NK-92 (cell line): ENCODE data around the gene ESYT2.

Experiments used
- DNase-seq: peaks from one replicate; lab custom pipeline; 2025; ENCODE audit not compliant: unreplicated experiment; lab: John Stamatoyannopoulos, UW

ESYT2 gene

DNA sequence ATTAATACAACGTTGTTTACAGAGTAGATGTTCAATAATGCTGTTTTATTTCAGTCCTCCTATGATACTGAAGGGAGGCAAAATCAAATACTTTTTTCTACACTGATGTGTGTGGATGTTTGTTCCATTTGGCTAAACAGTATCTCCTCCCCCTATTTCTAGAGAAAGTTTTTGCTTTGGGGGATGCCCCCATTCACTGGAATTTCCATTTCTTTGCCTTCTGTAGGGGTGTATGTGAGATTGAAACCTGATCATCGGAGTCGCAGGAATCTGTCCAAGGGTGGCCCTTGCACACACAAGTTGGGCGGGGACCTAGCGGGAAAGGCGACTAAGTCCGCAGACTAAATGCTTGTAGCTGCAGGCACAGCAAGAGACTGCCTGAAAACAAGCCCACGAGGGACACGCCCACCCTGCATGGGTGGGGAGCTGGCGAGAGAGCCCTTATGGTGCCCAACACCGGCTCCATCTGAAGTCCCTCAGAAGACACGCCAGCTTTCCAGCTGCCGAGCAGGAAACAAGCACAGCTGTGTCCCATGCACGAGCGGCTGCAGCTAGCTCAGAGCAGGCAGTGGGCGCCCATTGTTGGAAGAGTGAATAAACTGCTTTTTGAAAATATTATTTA is 58.0 kb downstream of the ESYT2 start:
- no peak for DNase-seq

GRCh38 chr7:158767707-158768106 is 61.6 kb downstream of the ESYT2 start:
- DNase-seq, result no peak

- DNase-seq, result no peak
Observed at GRCh38 chr7:158766570-158767281, 62.6 kb downstream of the ESYT2 start.

DNA sequence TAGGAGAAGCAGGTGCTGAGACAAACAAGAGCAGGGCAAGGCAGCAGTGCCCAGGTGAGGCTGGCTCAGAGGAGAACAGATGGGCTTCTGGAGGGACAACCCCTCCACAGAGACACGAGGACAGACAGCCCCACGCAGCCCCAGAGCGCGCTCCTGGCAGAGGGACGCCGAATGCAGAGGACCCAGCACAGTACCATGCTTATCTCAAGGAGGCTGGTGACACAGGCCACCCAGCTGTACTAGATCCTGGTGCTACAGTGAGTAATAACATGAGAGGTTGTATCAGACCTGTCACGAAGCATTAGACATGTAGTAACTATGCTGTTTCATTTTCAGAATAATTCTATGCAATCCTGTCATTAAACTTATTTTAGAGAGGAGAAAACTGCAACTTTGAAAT is 64.3 kb downstream of the ESYT2 start:
- DNase-seq, result no peak

- no peak for DNase-seq
Observed at GRCh38 chr7:158763454-158764033, 65.8 kb downstream of the ESYT2 start.

DNA sequence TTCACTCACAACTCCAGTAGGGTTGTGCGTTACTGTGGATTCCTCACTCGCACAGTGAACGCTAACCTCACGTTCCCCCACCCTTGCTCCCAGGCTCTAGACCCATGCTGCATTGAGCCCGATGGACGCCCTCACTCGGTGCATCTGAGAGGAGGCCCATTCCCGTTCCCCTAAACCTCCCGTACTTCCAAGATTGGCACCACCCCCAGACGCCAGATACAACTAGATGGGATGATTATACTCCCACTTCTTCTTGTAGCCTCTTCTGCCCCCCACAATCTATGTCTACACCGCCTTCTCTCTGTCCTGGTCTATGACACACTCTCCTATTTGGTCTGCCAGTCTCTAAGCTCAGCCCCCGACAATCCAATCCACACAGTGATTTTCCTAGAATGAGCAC is 67.4 kb downstream of the ESYT2 start:
- DNase-seq, result no peak

GRCh38 chr7:158760936-158761335 is 68.4 kb downstream of the ESYT2 start:
- DNase-seq, result no peak

- DNase-seq, result no peak
Observed at GRCh38 chr7:158760445-158760764, 68.9 kb downstream of the ESYT2 start.

GRCh38 chr7:158759749-158760444 is 69.4 kb downstream of the ESYT2 start:
- no peak for DNase-seq

DNA sequence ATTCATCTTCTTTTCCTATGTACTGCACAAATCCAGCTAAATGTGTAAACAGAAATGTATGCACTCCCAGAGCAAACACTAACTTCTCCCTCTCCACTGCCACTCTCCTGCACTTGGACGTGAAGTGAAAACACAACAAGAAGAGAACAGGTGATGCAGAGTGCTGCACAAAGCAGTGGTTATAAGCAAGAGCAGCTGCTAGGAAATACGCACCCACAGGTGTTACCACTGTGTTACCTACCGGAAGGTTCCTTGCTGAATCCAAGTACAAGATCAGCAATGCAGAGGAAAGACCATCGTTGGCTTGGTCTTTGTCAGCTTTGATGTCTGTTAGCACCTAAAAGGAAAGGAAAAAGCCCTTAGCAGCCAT is 70.1 kb downstream of the ESYT2 start:
- DNase-seq, result no peak

GRCh38 chr7:158758586-158759244 is 70.6 kb downstream of the ESYT2 start:
- no peak for DNase-seq

GRCh38 chr7:158757404-158757989 is 71.8 kb downstream of the ESYT2 start:
- DNase-seq, result no peak

GRCh38 chr7:158754746-158755444 is 74.4 kb downstream of the ESYT2 start:
- DNase-seq, result no peak

- no peak for DNase-seq
Observed at GRCh38 chr7:158753900-158754299, 75.4 kb downstream of the ESYT2 start.

- DNase-seq, result no peak
Observed at GRCh38 chr7:158751751-158752150, 77.6 kb downstream of the ESYT2 start.

- no peak for DNase-seq
Observed at GRCh38 chr7:158751199-158751598, 78.1 kb downstream of the ESYT2 start.

DNA sequence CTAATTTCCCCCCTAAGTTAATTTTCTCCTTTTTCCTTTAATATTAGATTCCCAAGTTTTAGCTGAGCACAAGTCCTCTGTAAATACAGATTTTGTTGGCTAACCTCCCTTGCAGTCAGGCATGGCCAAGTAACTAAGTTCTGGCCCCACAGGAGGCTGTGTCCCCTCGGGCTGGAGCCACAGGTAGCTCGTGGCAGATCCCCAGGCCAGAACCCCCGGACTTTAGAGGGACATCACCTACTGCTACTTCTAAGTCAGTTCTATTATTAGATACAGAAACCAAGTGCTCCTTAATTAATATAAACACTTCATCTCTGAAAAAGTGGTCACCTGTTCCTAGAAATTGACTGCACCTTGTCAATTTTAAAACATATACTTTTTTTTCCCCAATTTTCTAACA is 78.6 kb downstream of the ESYT2 start:
- DNase-seq, result no peak

DNA sequence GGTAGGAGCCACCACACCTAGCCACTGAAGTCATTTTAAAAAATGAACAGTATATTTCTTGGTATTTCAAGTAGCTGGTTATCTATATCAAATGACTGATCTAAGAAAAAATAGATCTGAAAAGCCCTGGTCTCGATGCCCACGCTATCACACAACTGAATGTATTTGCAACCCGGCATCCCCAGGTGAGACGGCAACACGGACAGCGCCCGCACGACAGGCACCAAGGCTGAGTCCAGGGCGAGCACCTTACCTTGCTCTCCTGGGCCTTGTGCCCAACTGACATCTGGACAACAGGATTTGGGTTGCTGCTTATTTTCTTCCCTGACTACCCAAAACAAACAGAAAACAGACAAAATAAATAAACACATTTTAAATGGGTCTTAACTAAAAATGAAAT is 79.9 kb downstream of the ESYT2 start:
- DNase-seq, result no peak

DNA sequence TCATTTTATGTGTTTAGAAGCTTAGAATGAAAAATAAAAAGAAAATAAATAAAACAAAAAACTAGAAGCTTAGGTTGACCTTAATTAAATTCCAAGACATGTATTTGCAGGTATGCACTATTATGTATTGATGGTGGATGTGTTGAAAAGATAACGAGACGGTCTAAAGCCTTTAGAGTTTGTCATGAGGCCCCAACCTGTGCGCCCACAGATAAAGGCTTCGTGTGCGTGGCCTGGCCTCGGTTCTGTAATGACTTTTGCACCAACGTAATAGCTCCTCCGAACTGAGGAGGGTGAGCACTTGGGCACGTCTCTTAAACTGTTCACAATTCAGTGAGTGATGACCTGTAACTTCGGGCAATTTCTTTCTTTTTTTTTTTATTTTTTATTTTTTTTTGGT is 81.0 kb downstream of the ESYT2 start:
- no peak for DNase-seq

GRCh38 chr7:158747408-158747807 is 81.9 kb downstream of the ESYT2 start:
- no peak for DNase-seq

DNA sequence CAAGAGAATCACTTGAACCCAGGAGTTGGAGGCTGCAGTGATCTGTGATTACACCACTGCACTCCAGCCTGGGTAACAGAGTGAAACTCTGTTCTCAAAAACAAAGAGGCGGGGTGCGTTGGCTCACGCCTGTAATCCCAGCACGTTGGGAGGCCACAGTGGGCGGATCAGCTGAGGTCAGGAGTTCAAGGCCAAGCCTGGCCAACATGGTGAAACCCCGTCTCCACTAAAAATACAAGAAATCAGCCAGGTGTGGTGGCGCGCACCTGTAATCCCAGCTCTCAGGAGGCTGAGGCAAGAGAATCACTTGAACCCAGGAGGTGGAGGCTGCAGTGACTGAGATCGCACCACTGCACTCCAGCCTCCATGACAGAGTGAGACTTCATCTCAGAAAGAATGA is 82.4 kb downstream of the ESYT2 start:
- DNase-seq, result no peak
